Measurements from ENCODE around the gene ZNF335.
A peak's percentile ranks its signal among the peaks of the same experiment; 100 is the strongest.

The ZNF335 gene

GRCh38 chr20:45913116-45913515 is 58.9 kb downstream of the ZNF335 start:
- no peak for TF ChIP-seq EP300 (IDR thresholded peaks at IDR 0.05; ENCODE audit: borderline replicate concordance)
- TF ChIP-seq TEAD4 (IDR thresholded peaks at IDR 0.05): no peak
- TF ChIP-seq, protein P1, sequence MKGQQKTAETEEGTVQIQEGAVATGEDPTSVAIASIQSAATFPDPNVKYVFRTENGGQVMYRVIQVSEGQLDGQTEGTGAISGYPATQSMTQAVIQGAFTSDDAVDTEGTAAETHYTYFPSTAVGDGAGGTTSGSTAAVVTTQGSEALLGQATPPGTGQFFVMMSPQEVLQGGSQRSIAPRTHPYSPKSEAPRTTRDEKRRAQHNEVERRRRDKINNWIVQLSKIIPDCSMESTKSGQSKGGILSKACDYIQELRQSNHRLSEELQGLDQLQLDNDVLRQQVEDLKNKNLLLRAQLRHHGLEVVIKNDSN (IDR thresholded peaks at IDR 0.05): no peak
- no peak for TF ChIP-seq TAF1 (IDR thresholded peaks at IDR 0.05; ENCODE audit: low read depth)
- TF ChIP-seq FOXM1 (IDR thresholded peaks at IDR 0.05; ENCODE audit: borderline replicate concordance, low read depth): no peak
- no peak for TF ChIP-seq YY1 (IDR thresholded peaks at IDR 0.05; ENCODE audit: low read depth)
- TF ChIP-seq EGR1 (IDR thresholded peaks at IDR 0.05): no peak
- TF ChIP-seq TCF12 (IDR thresholded peaks at IDR 0.05; ENCODE audit: low read depth): no peak
- TF ChIP-seq RAD21 (IDR thresholded peaks at IDR 0.05; ENCODE audit: low read depth): no peak
- TF ChIP-seq NFIC (IDR thresholded peaks at IDR 0.05): no peak
- TF ChIP-seq CREB1 (IDR thresholded peaks at IDR 0.05; ENCODE audit: low read depth): no peak
- TF ChIP-seq CEBPB (IDR thresholded peaks at IDR 0.05): no peak
- TF ChIP-seq, protein P2, sequence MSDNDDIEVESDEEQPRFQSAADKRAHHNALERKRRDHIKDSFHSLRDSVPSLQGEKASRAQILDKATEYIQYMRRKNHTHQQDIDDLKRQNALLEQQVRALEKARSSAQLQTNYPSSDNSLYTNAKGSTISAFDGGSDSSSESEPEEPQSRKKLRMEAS (IDR thresholded peaks at IDR 0.05): no peak
- no peak for TF ChIP-seq REST (IDR thresholded peaks at IDR 0.05; ENCODE audit: low read depth)
- no peak for TF ChIP-seq ZBTB7A (IDR thresholded peaks at IDR 0.05; ENCODE audit: low read depth)

DNA sequence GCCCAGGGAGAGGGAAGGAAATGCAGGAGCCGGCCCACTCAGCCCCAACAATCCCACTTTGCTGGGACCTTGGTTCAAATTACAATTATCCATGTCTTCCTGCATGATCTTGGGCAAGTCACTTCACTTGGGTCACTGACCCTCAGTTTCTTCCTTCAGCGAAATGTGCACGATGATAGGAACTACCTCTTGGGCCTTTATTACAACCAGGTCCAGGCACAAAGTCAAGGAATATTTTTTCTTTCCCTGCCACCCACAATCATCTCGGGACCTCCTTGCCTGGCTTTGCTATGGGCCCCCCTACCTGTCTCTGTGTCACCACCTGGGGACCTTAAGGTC is 59.7 kb downstream of the ZNF335 start:
- TF ChIP-seq FOXM1 (IDR thresholded peaks at IDR 0.05; ENCODE audit: borderline replicate concordance, low read depth) (no peak), ZBTB7A (IDR thresholded peaks at IDR 0.05; ENCODE audit: low read depth) (no peak), TEAD4 (IDR thresholded peaks at IDR 0.05) (no peak), CEBPB (IDR thresholded peaks at IDR 0.05) (no peak), TCF12 (IDR thresholded peaks at IDR 0.05; ENCODE audit: low read depth) (no peak), YY1 (IDR thresholded peaks at IDR 0.05; ENCODE audit: low read depth) (no peak), CREB1 (IDR thresholded peaks at IDR 0.05; ENCODE audit: low read depth) (no peak), EGR1 (IDR thresholded peaks at IDR 0.05) (no peak), RAD21 (IDR thresholded peaks at IDR 0.05; ENCODE audit: low read depth) (no peak)

DNA sequence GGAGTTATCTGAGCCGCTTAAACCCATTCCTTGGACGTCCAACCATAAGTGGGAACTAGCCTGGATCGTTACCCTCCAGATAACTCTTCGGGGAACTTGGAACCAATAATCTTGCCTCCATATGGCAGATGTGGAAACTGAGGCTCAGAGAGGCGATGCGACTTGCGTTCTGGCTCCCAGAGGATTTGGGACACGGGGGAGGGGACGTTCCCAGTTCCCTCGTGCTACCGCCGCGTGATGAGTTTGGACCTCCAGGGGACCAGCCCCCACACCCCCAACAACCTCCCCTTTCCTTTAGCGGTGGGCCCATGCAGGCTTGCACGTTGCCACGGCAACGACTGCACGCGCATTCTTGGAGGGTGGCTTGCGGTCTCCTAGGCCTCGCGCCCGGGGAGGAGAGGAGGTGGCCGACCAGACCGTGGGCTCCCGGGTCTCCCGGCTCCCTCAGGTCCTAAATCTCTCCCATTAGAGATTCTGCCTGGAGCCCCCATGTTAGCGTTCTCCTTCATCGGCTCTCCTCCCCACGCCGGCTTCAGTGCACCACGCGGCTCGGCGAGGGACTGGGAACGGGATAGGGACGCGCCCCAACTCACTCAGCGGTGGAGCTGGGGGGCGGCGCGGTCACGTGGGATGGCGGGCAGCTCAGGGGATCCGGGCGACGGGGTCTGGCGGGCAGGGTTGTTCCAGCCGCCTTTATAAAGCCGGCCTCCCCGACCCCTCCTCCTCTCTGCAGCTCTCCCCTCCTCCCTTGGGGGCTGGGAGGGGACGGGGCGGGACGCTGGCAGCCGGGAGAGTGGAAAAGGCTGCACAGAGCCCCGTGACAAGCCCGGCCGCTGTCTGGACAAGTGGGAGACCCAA is 60.3 kb downstream of the ZNF335 start, which contains the start of gene PLTP:
PLTP (minus strand) TSS at position 670 of the 858 bp plus-strand sequence. CDS start 703 bp downstream, outside the sequence.
- TF ChIP-seq YY1 (IDR thresholded peaks at IDR 0.05; ENCODE audit: low read depth) (no peak), ZBTB7A (IDR thresholded peaks at IDR 0.05; ENCODE audit: low read depth) (peak; percentile 71), EGR1 (IDR thresholded peaks at IDR 0.05) (no peak)
- TF ChIP-seq, protein P2 (IDR thresholded peaks at IDR 0.05): 0 out of 2 replicates have a peak, but pooled peaks have one; percentile 59
- TF ChIP-seq, protein P1 (IDR thresholded peaks at IDR 0.05): peak; percentile 83

GRCh38 chr20:45910670-45911485 is 61.1 kb downstream of the ZNF335 start:
- peak; percentile 81 for TF ChIP-seq CEBPB (IDR thresholded peaks at IDR 0.05)
- TF ChIP-seq, protein P2 (IDR thresholded peaks at IDR 0.05): 0 out of 2 replicates have a peak, but pooled peaks have one; percentile 21
- no peak for TF ChIP-seq EGR1 (IDR thresholded peaks at IDR 0.05)
- TF ChIP-seq NFIC (IDR thresholded peaks at IDR 0.05): no peak
- TF ChIP-seq, protein P1 (IDR thresholded peaks at IDR 0.05): no peak
- TF ChIP-seq TAF1 (IDR thresholded peaks at IDR 0.05; ENCODE audit: low read depth): peak; percentile 65

DNA sequence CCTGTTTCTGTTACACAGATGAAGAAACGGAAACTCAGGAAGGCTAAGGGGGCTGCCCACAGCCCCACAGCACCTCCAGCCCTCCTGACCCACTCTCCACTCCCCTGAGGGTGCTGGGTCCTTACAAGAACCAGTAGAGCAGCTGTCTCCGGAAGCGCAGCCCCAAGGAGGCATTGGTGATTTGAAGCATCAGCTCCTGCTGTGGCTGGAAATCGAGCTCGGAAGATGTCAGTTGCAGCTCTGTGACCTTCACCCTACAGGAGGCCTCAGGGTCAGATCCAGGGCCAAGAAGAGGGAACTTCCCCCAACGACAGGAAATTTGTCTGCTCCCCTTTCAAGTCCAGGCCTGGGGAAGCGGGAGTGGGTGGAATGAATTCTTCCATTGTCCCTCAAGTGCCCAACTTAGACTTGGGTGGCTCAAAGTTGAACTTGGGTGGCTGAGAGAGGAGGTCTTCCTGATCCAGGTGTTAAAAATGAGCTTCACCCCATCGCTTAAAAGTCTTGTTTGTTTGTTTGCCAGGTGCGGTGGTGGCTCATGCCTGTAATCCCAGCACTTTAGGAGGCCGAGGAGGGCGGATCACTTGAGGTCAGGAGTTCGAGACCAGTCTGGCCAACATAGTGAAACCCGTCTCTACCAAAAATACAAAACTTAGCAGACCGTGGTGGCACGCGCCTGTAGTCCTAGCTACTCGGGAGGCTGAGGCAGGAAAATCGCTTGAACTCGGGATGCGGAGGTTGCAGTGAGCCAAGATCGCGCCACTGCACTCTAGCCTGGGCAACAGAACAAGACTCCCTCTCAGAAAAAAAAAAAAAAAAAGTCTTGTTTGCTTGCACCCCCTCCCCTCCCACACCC is 62.0 kb downstream of the ZNF335 start:
- TF ChIP-seq, protein P1 (IDR thresholded peaks at IDR 0.05): no peak
- TF ChIP-seq NFIC (IDR thresholded peaks at IDR 0.05) (no peak), TCF12 (IDR thresholded peaks at IDR 0.05; ENCODE audit: low read depth) (no peak), REST (IDR thresholded peaks at IDR 0.05; ENCODE audit: low read depth) (no peak), EP300 (IDR thresholded peaks at IDR 0.05; ENCODE audit: borderline replicate concordance) (no peak), FOXM1 (IDR thresholded peaks at IDR 0.05; ENCODE audit: borderline replicate concordance, low read depth) (no peak), EGR1 (IDR thresholded peaks at IDR 0.05) (no peak), TEAD4 (IDR thresholded peaks at IDR 0.05) (no peak), CREB1 (IDR thresholded peaks at IDR 0.05; ENCODE audit: low read depth) (no peak), CEBPB (IDR thresholded peaks at IDR 0.05) (no peak), YY1 (IDR thresholded peaks at IDR 0.05; ENCODE audit: low read depth) (no peak), ZBTB7A (IDR thresholded peaks at IDR 0.05; ENCODE audit: low read depth) (no peak), TAF1 (IDR thresholded peaks at IDR 0.05; ENCODE audit: low read depth) (no peak), RAD21 (IDR thresholded peaks at IDR 0.05; ENCODE audit: low read depth) (no peak)
- TF ChIP-seq, protein P2 (IDR thresholded peaks at IDR 0.05): no peak

Measured in Ishikawa (cell line).